Endothelial cell of umbilical vein (primary cell): ENCODE data around the gene TESK1. TPM values are rescaled to one million over a fixed set of nuclear protein-coding genes. Genes with fewer than 3 reads are reported as not detected.

Experiments used
- BruUV-seq: library from RNA; stranded (reverse); fragments of 400-500 nt; replicated peaks from 2 replicates; lab custom pipeline; 2021; lab: Mats Ljungman, UMichigan
- CTCF ChIA-PET: fragments of 300-600, 350-600 bp; sonication (Branson Sonifier 250); formaldehyde crosslinking; loops from one replicate; lab custom pipeline; 2021; ENCODE audit warnings: antibody characterized with exemption, inconsistent platforms; lab: Charles Lee
- POLR2A ChIA-PET: fragments of 300-600, 350-600 bp; sonication (Branson Sonifier 250); formaldehyde crosslinking; loops from one replicate; lab custom pipeline; 2021; ENCODE audit warnings: antibody characterized with exemption, inconsistent platforms; lab: Charles Lee
- DNase-seq: peaks from one replicate; pipeline ENCODE4 v3.0.0-alpha.2; 2011; ENCODE audit warnings: low read depth, low spot score
- FAIRE-seq: peaks from 2 replicates; lab custom pipeline; 2011; peaks lifted over from hg19 to GRCh38; lab: Jason Lieb, UNC
- H2AFZ ChIP-seq: 2 replicates; pipeline ENCODE4 v1.6.0; 2012; ENCODE audit warnings: low read depth, low read length, control low read depth, inconsistent platforms
- H3K27ac ChIP-seq: 2 replicates; pipeline ENCODE4 v1.5.1; 2011; ENCODE audit warnings: low read depth, mild to moderate bottlenecking, control low read depth, low read length, moderate library complexity; ENCODE audit not compliant: insufficient read depth
- H3K27me3 ChIP-seq, 2 experiments: 2 replicates each; pipeline versions ENCODE4 v1.6.0 to v1.6.1; 2011; ENCODE audit warnings: low read length in 2 of 2, mixed read lengths in 1 of 2; ENCODE audit not compliant: control insufficient read depth in 2 of 2, insufficient read depth in 2 of 2
- H3K36me3 ChIP-seq, 2 experiments: 2 replicates in 1 of 2; 3 replicates in 1 of 2; pipeline ENCODE4 v1.5.1; 2011; ENCODE audit warnings: low read length in 2 of 2, mild to moderate bottlenecking in 1 of 2, moderate library complexity in 1 of 2; ENCODE audit not compliant: control insufficient read depth in 2 of 2, insufficient read depth in 2 of 2; ENCODE audit errors: extremely low read depth in 1 of 2
- H3K4me1 ChIP-seq: 3 replicates; pipeline ENCODE4 v1.5.1; 2011; ENCODE audit warnings: mild to moderate bottlenecking, low read length; ENCODE audit not compliant: control insufficient read depth, insufficient read depth; ENCODE audit errors: extremely low read depth
- H3K4me2 ChIP-seq: 2 replicates; pipeline ENCODE4 v1.6.1; 2011; ENCODE audit warnings: low read length, control low read depth, mixed read lengths; ENCODE audit not compliant: insufficient read depth
- H3K4me3 ChIP-seq, 3 experiments: fragments of 200-600 bp in 1 of 3; sonication (generic), shearing (Covaris generic) in 1 of 3; replicated peaks in 1 of 3; 2 replicates each; pipeline ENCODE4 v1.5.1; 2011 to 2016; ENCODE audit warnings: control low read depth in 3 of 3, low read length in 3 of 3, mild to moderate bottlenecking in 2 of 3, inconsistent platforms in 1 of 3, low read depth in 1 of 3, moderate library complexity in 1 of 3; ENCODE audit not compliant: insufficient read depth in 1 of 3
- H3K79me2 ChIP-seq: 2 replicates; pipeline ENCODE4 v1.6.0; 2012; ENCODE audit warnings: low read length, inconsistent platforms; ENCODE audit not compliant: control insufficient read depth, insufficient read depth
- H3K9ac ChIP-seq: replicated peaks from 2 replicates; pipeline ENCODE3; 2011; ENCODE audit warnings: low read length, control low read depth; ENCODE audit not compliant: insufficient read depth; ENCODE audit errors: extremely low read depth
- H3K9me1 ChIP-seq: replicated peaks from 3 replicates; pipeline ENCODE4 v1.6.0; 2011; ENCODE audit warnings: mild to moderate bottlenecking, low read length; ENCODE audit not compliant: control insufficient read depth, insufficient read depth; ENCODE audit errors: extremely low read depth
- H3K9me3 ChIP-seq: replicated peaks from 2 replicates; pipeline ENCODE4 v1.5.1; 2012; ENCODE audit warnings: low read length, inconsistent platforms; ENCODE audit not compliant: control insufficient read depth, insufficient read depth
- H4K20me1 ChIP-seq: replicated peaks from 2 replicates; pipeline ENCODE3; 2011; ENCODE audit warnings: mild to moderate bottlenecking, low read length; ENCODE audit not compliant: control insufficient read depth, insufficient read depth; ENCODE audit errors: extremely low read depth
- CTCF ChIP-seq, 2 donors: IDR thresholded peaks; 1 replicate in 1 of 2; 2 replicates in 1 of 2; pipeline ENCODE4 v1.5.1; 2011; ENCODE audit warnings: low read length in 2 of 2, mild to moderate bottlenecking in 2 of 2, moderate library complexity in 2 of 2, control low read depth in 1 of 2, inconsistent platforms in 1 of 2, low read depth in 1 of 2; ENCODE audit not compliant: insufficient read depth in 1 of 2; ENCODE audit errors: extremely low read depth in 1 of 2
- MAX ChIP-seq: IDR thresholded peaks from 2 replicates; pipeline ENCODE4 v1.6.1; 2011; ENCODE audit not compliant: insufficient read depth, insufficient read length
- POLR2AphosphoS5 ChIP-seq: IDR thresholded peaks from 2 replicates; pipeline ENCODE4 v1.6.1; 2012; ENCODE audit warnings: low read depth, mild to moderate bottlenecking, control low read depth, low read length, moderate library complexity; ENCODE audit not compliant: insufficient read depth
- dilution Hi-C: fragments of 300-500 bp; cut with MboI; formaldehyde crosslinking; loops from one replicate; pipeline ENCODE4 v1.15.0; 2019; ENCODE audit warnings: low sequenced_read_pairs; ENCODE audit not compliant: extremely low pct_ligation_motif_present
- intact Hi-C: fragments of 100-400 bp; cut with micrococcal nuclease; formaldehyde crosslinking; loops from one replicate; pipeline ENCODE4 v1.10.0; 2022
- polyA plus RNA-seq, 4 experiments: library from polyadenylated mRNA; depleted of rRNA in 3 of 4; stranded (reverse) in 3 of 4; unstranded in 1 of 4; fragments of >200 nt; gene quantifications; 2 replicates each; pipeline versions ENCODE4 v1.2.1 to v1.2.3, GENCODE V29; 2011 to 2012; ENCODE audit warnings: missing spikeins in 1 of 4
- total RNA-seq: library from RNA; stranded (reverse); gene quantifications from 2 replicates; pipeline ENCODE4 v1.2.3, GENCODE V29; 2021

Gene TESK1
- total and polyA plus RNA-seq, 2 donors (not counting 3 experiments of a cell fraction or from before 2014, with no cell fraction given), result 25.3 to 26.4 TPM

GRCh38 chr9:35650341-35651158 lies 45.5 kb downstream of the TESK1 start, which contains the start of gene SIT1:
Gene SIT1, minus strand, starts transcription at chr9:35650931. Its CDS starts 78 bp downstream, at chr9:35650853.
- Histone ChIP-seq H3K9me1 (no peaks in the 10 kb centered on the region), H3K4me2 (no peak within 1 kb of the TSS), H3K79me2 (no peaks in the 10 kb centered on the region), H3K36me3 (no peaks in the 10 kb centered on the region), H3K27me3 (peaks cover 0 to 2% of the 10 kb centered on the region in 2 experiments), H4K20me1 (no peaks in the 10 kb centered on the region), H3K27ac (no peak within 1 kb of the TSS), H3K9ac (no peak within 1 kb of the TSS), H3K4me1 (peaks cover 6% of the 10 kb centered on the region), H3K4me3 (no peak within 1 kb of the TSS), H2AFZ (no peak within 1 kb of the TSS), H3K9me3 (no peaks in the 10 kb centered on the region)
- CTCF ChIA-PET, result interaction anchor here (1.9 kb wide), 1 partner anchor 47 kb away, joined by 8 read pairs; no protein-coding TSS in a partner anchor
- dilution Hi-C loops (no loop called here), intact Hi-C loops (no loop called here)
- POLR2A ChIA-PET, result no interaction called here
- no peak for DNase-seq
- no peak for FAIRE-seq
- no TSS peak for BruUV-seq
- TF ChIP-seq MAX, result no peak

- intact Hi-C loops, result no loop called here
- Histone ChIP-seq H3K9me3 (no peaks in the 10 kb centered on the region), H3K4me3 (no peak overlapping the region), H3K9me1 (no peaks in the 10 kb centered on the region), H3K4me2 (no peak overlapping the region), H3K4me1 (no peaks in the 10 kb centered on the region), H3K9ac (no peak overlapping the region), H3K27ac (no peak overlapping the region), H3K27me3 (peaks cover 0 to 2% of the 10 kb centered on the region in 2 experiments), H3K79me2 (no peaks in the 10 kb centered on the region), H4K20me1 (no peaks in the 10 kb centered on the region), H3K36me3 (no peaks in the 10 kb centered on the region), H2AFZ (no peak overlapping the region)
- no TSS peak for BruUV-seq
- ChIA-PET POLR2A (no interaction called here), CTCF (no interaction called here)
- dilution Hi-C loops, result no loop called here
- TF ChIP-seq CTCF (IDR thresholded peaks at IDR 0.05; ENCODE audit: extremely low read depth in 1 of 2, insufficient read depth in 1 of 2, low read depth in 1 of 2, low read length in 2 of 2) (no peak), POLR2AphosphoS5 (no peak)
- FAIRE-seq (peak; percentile 49), DNase-seq (no peak)
Measured at GRCh38 chr9:35651956-35652828, 47.1 kb downstream of the TESK1 start.
